Tibial nerve (tissue), 4 donors: ENCODE data around the gene RELN. TPM values are rescaled to one million over a fixed set of nuclear protein-coding genes. Genes with fewer than 3 reads are reported as not detected.
A peak's percentile ranks its signal among the peaks of the same experiment; 100 is the strongest.

Experiments used
- DNase-seq, 2 donors: peaks; one replicate each; pipeline ENCODE4 v3.0.0-alpha.2; 2019; ENCODE audit warnings: low spot score in 2 of 2
- H3K27ac ChIP-seq, 4 donors: fragments of 200-600 bp; sonication (generic) in 3 of 4; one replicate each; pipeline ENCODE4 v1.5.1; 2017 to 2019; ENCODE audit warnings: mild to moderate bottlenecking in 1 of 4
- H3K27me3 ChIP-seq, 2 donors: fragments of 200-600 bp; sonication (generic) in 1 of 2; one replicate each; pipeline versions ENCODE4 v1.5.1 to v1.6.0; 2017 to 2019
- H3K36me3 ChIP-seq, 3 donors: fragments of 200-600 bp; sonication (generic); one replicate each; pipeline ENCODE4 v1.5.1; 2018 to 2019
- H3K4me1 ChIP-seq, 4 donors: fragments of 200-600 bp; sonication (generic) in 3 of 4; one replicate each; pipeline ENCODE4 v1.5.1; 2017 to 2019
- H3K4me3 ChIP-seq, 4 donors: fragments of 200-600 bp; sonication (generic) in 3 of 4; one replicate each; pipeline ENCODE4 v1.5.1; 2017 to 2019; ENCODE audit warnings: mild to moderate bottlenecking in 1 of 4, moderate library complexity in 1 of 4
- H3K9me3 ChIP-seq, 4 donors: fragments of 200-600 bp; sonication (generic) in 3 of 4; one replicate each; pipeline ENCODE4 v1.5.1; 2017 to 2019
- CTCF ChIP-seq, 5 experiments: fragments of 200-600 bp in 3 of 5; fragments of 450-650 bp in 2 of 5; sonication (generic) in 3 of 5; IDR thresholded peaks; one replicate each; pipeline ENCODE4 v1.5.1; 2016 to 2019; ENCODE audit warnings: antibody characterized with exemption in 5 of 5, mild to moderate bottlenecking in 3 of 5, moderate library complexity in 2 of 5
- EP300 ChIP-seq, 2 donors: sonication (generic); formaldehyde crosslinking; IDR thresholded peaks; one replicate each; pipeline ENCODE4 v1.6.1; 2017; ENCODE audit warnings: antibody characterized with exemption in 2 of 2, mild to moderate bottlenecking in 1 of 2
- POLR2A ChIP-seq, 2 donors: fragments of 450-650 bp; IDR thresholded peaks; one replicate each; pipeline ENCODE4 v1.6.1; 2017; ENCODE audit warnings: antibody characterized with exemption in 2 of 2, mild to moderate bottlenecking in 2 of 2, moderate library complexity in 2 of 2
- WGBS, 2 donors: methylation state at CpG; one replicate each; pipeline ENCODE4 v1.1.5; 2018; 5-methylcytosine and 5-hydroxymethylcytosine counted together
- total RNA-seq, 4 donors: library from RNA; depleted of rRNA; stranded (reverse); fragments of >200 nt; gene quantifications; one replicate each; pipeline ENCODE4 v1.1.0, GENCODE V29; 2016

RELN gene
- total RNA-seq, 4 donors from 2014 or later = 80.4 to 117 (median 102) TPM

GRCh38 chr7:103628742-103629141 lies 360.7 kb downstream of the RELN start:
- Histone ChIP-seq H3K27ac (no peak overlapping the region), H3K27me3 (no peaks in the 10 kb centered on the region), H3K4me1 (no peaks in the 10 kb centered on the region), H3K36me3 (no peaks in the 10 kb centered on the region), H3K9me3 (no peaks in the 10 kb centered on the region), H3K4me3 (no peak overlapping the region)
- DNase-seq = no peak
- TF ChIP-seq CTCF (IDR thresholded peaks at IDR 0.05) = no peak
- no peak for TF ChIP-seq EP300 (IDR thresholded peaks at IDR 0.05)
- TF ChIP-seq POLR2A (IDR thresholded peaks at IDR 0.05) = no peak
- WGBS, 2 donors = 83 to 98% methylated on average over 2 of the region's 2 CpGs

GRCh38 chr7:103626776-103627175 lies 362.7 kb downstream of the RELN start:
- WGBS, 2 donors = 28 to 33% methylated on average over 1 of the region's 1 CpG
- no peak for DNase-seq
- Histone ChIP-seq H3K27ac (no peak overlapping the region), H3K9me3 (no peaks in the 10 kb centered on the region), H3K4me3 (no peak overlapping the region), H3K27me3 (no peaks in the 10 kb centered on the region), H3K4me1 (no peaks in the 10 kb centered on the region), H3K36me3 (no peaks in the 10 kb centered on the region)
- TF ChIP-seq EP300 (IDR thresholded peaks at IDR 0.05) = no peak
- no peak for TF ChIP-seq CTCF (IDR thresholded peaks at IDR 0.05)
- TF ChIP-seq POLR2A (IDR thresholded peaks at IDR 0.05) = no peak

- DNase-seq = no peak
- Histone ChIP-seq H3K27me3 (no peaks in the 10 kb centered on the region), H3K36me3 (peaks cover 0 to 3% (median 0%) of the 10 kb centered on the region in 3 donors), H3K4me3 (no peak overlapping the region), H3K9me3 (no peaks in the 10 kb centered on the region), H3K4me1 (no peaks in the 10 kb centered on the region), H3K27ac (no peak overlapping the region)
- no peak for TF ChIP-seq POLR2A (IDR thresholded peaks at IDR 0.05)
- no peak for TF ChIP-seq EP300 (IDR thresholded peaks at IDR 0.05)
- no peak for TF ChIP-seq CTCF (IDR thresholded peaks at IDR 0.05)
Observed at GRCh38 chr7:103622274-103622673, 367.2 kb downstream of the RELN start.

- Histone ChIP-seq H3K4me1 (peaks cover 0 to 16% (median 0%) of the 10 kb centered on the region in 4 donors), H3K36me3 (peaks cover 0 to under 1% (median 0%) of the 10 kb centered on the region in 3 donors), H3K27me3 (no peaks in the 10 kb centered on the region), H3K9me3 (no peaks in the 10 kb centered on the region), H3K4me3 (no peak overlapping the region), H3K27ac (peak overlapping the region in 1 of 4 donors; percentile 36)
- WGBS, 2 donors = 44 to 49% methylated on average over 3 of the region's 3 CpGs
- TF ChIP-seq EP300 (IDR thresholded peaks at IDR 0.05) (no peak), POLR2A (IDR thresholded peaks at IDR 0.05) (no peak), CTCF (IDR thresholded peaks at IDR 0.05) (no peak)
- no peak for DNase-seq
Observed at GRCh38 chr7:103613655-103614642, 375.5 kb downstream of the RELN start.

- Histone ChIP-seq H3K27me3 (no peaks in the 10 kb centered on the region), H3K4me1 (peaks cover 0 to 16% (median 0%) of the 10 kb centered on the region in 4 donors), H3K9me3 (no peaks in the 10 kb centered on the region), H3K27ac (peak overlapping the region in 2 of 4 donors; percentile 5 to 57), H3K36me3 (no peaks in the 10 kb centered on the region), H3K4me3 (no peak overlapping the region)
- 83 to 85% methylated on average over 3 of the region's 3 CpGs for WGBS, 2 donors
- TF ChIP-seq POLR2A (IDR thresholded peaks at IDR 0.05) (no peak), EP300 (IDR thresholded peaks at IDR 0.05) (no peak), CTCF (IDR thresholded peaks at IDR 0.05) (no peak)
- DNase-seq = no peak
Observed at GRCh38 chr7:103609778-103610177, 379.7 kb downstream of the RELN start.
